SK-N-SH (cell line): ENCODE results near the gene STT3B.

ENCODE experiments used
- ELF1 ChIP-seq: IDR thresholded peaks from 2 replicates; pipeline ENCODE4 v1.4.0; 2012
- JUND ChIP-seq: IDR thresholded peaks from 2 replicates; pipeline ENCODE4 v1.4.0; 2012
- POLR2AphosphoS5 ChIP-seq: IDR thresholded peaks from 2 replicates; pipeline ENCODE4 v1.6.1; 2012; ENCODE audit warnings: low read depth, low read length
- SIN3A ChIP-seq: IDR thresholded peaks from 2 replicates; pipeline ENCODE4 v1.6.1; 2012; ENCODE audit warnings: low read depth, mild to moderate bottlenecking, low read length, moderate library complexity, borderline replicate concordance

GRCh38 chr3:31639828-31640227, 107.1 kb downstream of the STT3B start:
- TF ChIP-seq JUND (no peak), SIN3A (no peak), ELF1 (no peak), POLR2AphosphoS5 (no peak)
